Prostate gland (tissue), 2 donors: ENCODE data around the gene MAP3K6. TPM values are rescaled to one million over a fixed set of nuclear protein-coding genes. Genes with fewer than 3 reads are reported as not detected.
"Not testable (repeated sequence)": the region's sequence is repeated elsewhere in the genome, so short reads cannot be mapped to it uniquely, and the experiment has no call there.

Source experiments
- DNase-seq: peaks from one replicate; pipeline ENCODE4 v3.0.0-alpha.2; 2019; ENCODE audit warnings: low spot score
- H3K27ac ChIP-seq, 2 donors: fragments of 200-600 bp; sonication (generic); 2 replicates each; pipeline ENCODE4 v1.5.1; 2017 to 2019
- H3K27me3 ChIP-seq: fragments of 200-600 bp; sonication (generic); replicated peaks from 2 replicates; pipeline ENCODE4 v1.5.1; 2019; ENCODE audit not compliant: insufficient read depth
- H3K36me3 ChIP-seq, 2 donors: fragments of 200-600 bp; sonication (generic); 1 replicate in 1 of 2; 2 replicates in 1 of 2; pipeline versions ENCODE4 v1.5.1 to v1.8.1; 2017 to 2019
- H3K4me1 ChIP-seq: fragments of 200-600 bp; sonication (generic); replicated peaks from 2 replicates; pipeline ENCODE4 v1.5.1; 2019
- H3K4me3 ChIP-seq, 2 donors: fragments of 200-600 bp; sonication (generic); 2 replicates each; pipeline ENCODE4 v1.5.1; 2017 to 2019
- H3K9me3 ChIP-seq: fragments of 200-600 bp; sonication (generic); 2 replicates; pipeline ENCODE4 v1.5.1; 2017
- POLR2A ChIP-seq: fragments of 450-650 bp; IDR thresholded peaks from one replicate; pipeline ENCODE4 v1.6.1; 2016; ENCODE audit warnings: antibody characterized with exemption, mild to moderate bottlenecking
- POLR2AphosphoS5 ChIP-seq: sonication (generic); formaldehyde crosslinking; IDR thresholded peaks from one replicate; pipeline ENCODE4 v1.6.1; 2017; ENCODE audit warnings: antibody characterized with exemption
- WGBS: methylation state at CpG from one replicate; pipeline ENCODE4 v1.1.5; 2018; 5-methylcytosine and 5-hydroxymethylcytosine counted together
- intact Hi-C: fragments of 100-400 bp; cut with DNase I; formaldehyde crosslinking; loops from one replicate; pipeline ENCODE4 v1.14.2; 2022
- total RNA-seq, 2 donors: library from RNA; depleted of rRNA; stranded (reverse); fragments of >200 nt; gene quantifications; one replicate each; pipeline ENCODE4 v1.1.0, GENCODE V29; 2016
- TF ChIP-seq, protein P1 (sequence below), 4 experiments: fragments of 200-600 bp in 2 of 4; fragments of 450-650 bp in 2 of 4; sonication (generic) in 2 of 4; IDR thresholded peaks; 1 replicate in 3 of 4; 2 replicates in 1 of 4; pipeline ENCODE4 v1.5.1; 2016 to 2019; ENCODE audit warnings: antibody characterized with exemption in 4 of 4, mild to moderate bottlenecking in 2 of 4, moderate library complexity in 2 of 4

The MAP3K6 gene
- total RNA-seq, 2 donors from 2014 or later = 38.6 to 60.7 TPM

DNA sequence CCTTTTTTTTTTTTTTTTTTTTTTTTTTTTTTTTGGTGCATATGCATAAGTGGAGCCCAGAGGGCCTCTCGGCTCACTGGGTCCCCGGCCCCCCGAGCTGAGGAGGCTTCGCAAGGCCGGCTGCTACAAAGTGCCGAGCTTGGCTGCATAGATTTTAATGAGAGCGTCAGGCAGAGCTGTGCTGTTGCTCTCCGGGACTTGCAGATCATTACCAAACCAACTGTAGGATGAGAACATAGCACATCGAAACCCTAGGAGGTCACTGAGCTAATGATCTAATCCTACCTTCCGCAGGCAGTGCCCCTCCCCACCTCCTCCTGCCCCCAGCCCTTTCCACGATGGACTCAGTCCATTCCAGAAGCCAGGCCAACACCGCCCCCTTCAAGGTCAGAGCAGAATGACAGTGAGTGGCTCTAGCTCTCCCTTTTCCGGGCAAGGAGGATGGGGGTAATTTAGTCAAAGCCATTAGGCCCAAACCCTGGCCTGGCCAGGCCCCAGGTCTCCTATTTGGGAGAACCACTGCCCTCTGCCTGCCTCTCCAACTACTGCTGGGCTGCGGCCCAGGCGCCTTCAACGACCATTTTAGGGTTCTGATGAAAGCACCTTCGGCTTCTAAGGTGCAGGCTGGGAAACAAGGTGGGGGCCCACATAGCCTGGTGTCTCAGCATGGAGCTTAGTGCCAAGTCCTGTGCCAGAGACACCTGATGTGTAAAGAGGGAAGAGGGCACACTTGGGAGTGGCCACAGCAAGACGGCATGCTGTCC lies 39.0 kb upstream of the MAP3K6 start:
- intact Hi-C loops, H3K9me3 ChIP-seq, H3K36me3 ChIP-seq, H3K27me3 ChIP-seq, H3K4me3 ChIP-seq, DNase-seq: not testable (repeated sequence)
- WGBS = 49% methylated on average over 18 of the region's 18 CpGs
- TF ChIP-seq, protein P1, sequence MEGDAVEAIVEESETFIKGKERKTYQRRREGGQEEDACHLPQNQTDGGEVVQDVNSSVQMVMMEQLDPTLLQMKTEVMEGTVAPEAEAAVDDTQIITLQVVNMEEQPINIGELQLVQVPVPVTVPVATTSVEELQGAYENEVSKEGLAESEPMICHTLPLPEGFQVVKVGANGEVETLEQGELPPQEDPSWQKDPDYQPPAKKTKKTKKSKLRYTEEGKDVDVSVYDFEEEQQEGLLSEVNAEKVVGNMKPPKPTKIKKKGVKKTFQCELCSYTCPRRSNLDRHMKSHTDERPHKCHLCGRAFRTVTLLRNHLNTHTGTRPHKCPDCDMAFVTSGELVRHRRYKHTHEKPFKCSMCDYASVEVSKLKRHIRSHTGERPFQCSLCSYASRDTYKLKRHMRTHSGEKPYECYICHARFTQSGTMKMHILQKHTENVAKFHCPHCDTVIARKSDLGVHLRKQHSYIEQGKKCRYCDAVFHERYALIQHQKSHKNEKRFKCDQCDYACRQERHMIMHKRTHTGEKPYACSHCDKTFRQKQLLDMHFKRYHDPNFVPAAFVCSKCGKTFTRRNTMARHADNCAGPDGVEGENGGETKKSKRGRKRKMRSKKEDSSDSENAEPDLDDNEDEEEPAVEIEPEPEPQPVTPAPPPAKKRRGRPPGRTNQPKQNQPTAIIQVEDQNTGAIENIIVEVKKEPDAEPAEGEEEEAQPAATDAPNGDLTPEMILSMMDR (IDR thresholded peaks at IDR 0.05) = peak in 2 of 4 experiments; percentile 22
- peak overlapping the region; percentile 77 to 79 for H3K27ac ChIP-seq
- H3K4me1 ChIP-seq = peaks cover 39% of the 10 kb centered on the region

DNA sequence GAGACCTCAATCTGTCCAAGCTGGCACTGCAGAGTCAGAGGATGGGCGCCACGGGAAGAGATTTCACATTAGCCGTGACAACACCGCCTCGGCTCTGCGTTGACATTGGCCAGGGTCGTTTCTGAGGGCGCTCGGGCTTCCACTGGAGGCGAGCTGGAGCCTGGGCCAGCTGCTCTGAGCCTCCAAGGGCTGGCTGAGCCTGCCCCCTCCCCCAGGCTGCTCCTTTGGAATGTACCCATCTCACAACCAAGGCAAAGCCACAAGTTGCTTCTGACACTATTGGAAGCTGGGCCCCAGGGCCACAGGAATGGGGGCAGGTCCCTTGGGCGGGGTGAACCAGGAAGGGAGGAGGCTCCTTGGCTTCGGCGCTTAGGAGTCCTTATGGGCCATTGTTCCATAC lies 38.3 kb upstream of the MAP3K6 start:
- intact Hi-C loops = no loop called here
- Histone ChIP-seq H3K36me3 (peaks cover 0 to 7% of the 10 kb centered on the region in 2 donors), H3K4me1 (peaks cover 39% of the 10 kb centered on the region)

DNA sequence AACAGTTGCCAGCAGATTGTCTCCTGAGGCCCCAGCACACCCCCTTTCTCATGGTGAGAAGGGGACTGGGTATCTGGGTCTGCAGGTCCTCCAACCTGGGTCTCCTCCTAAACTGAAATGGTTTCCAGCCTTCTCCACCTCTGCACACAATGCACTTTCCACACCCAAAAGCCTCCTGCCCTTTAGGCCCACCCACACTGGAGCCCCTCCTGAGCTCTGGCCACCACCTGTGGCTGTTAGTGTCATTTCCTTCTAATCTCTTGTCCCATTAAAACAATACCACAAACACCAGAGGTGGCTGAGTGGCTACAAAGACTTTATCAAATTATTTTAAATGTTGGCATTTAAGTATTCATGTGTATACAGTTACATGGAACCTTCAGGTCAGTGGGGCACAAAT lies 37.2 kb upstream of the MAP3K6 start:
- H3K9me3 ChIP-seq = no peaks in the 10 kb centered on the region
- H3K4me3 ChIP-seq = no peak overlapping the region
- intact Hi-C loops = loop anchor here (5.0 kb wide), 1 partner anchor 153 kb away; no protein-coding TSS in a partner anchor
- peaks cover 0 to 7% of the 10 kb centered on the region in 2 donors for H3K36me3 ChIP-seq
- TF ChIP-seq POLR2A (no peak), POLR2AphosphoS5 (no peak)
- TF ChIP-seq, protein P1 (IDR thresholded peaks at IDR 0.05) = no peak
- H3K4me1 ChIP-seq = peaks cover 39% of the 10 kb centered on the region
- H3K27me3 ChIP-seq = no peaks in the 10 kb centered on the region
- no peak for DNase-seq
- peak overlapping the region; percentile 70 to 77 for H3K27ac ChIP-seq

More for the DNA sequence above, 38.3 kb upstream of the MAP3K6 start:
- no peaks in the 10 kb centered on the region for H3K9me3 ChIP-seq
- peak overlapping the region; percentile 55 to 77 for H3K27ac ChIP-seq
- 57% methylated on average over 13 of the region's 13 CpGs for WGBS
- DNase-seq = no peak
- no peaks in the 10 kb centered on the region for H3K27me3 ChIP-seq
- TF ChIP-seq POLR2A (no peak), POLR2AphosphoS5 (no peak)
- TF ChIP-seq, protein P1 (IDR thresholded peaks at IDR 0.05) = no peak
- H3K4me3 ChIP-seq = no peak overlapping the region

DNA sequence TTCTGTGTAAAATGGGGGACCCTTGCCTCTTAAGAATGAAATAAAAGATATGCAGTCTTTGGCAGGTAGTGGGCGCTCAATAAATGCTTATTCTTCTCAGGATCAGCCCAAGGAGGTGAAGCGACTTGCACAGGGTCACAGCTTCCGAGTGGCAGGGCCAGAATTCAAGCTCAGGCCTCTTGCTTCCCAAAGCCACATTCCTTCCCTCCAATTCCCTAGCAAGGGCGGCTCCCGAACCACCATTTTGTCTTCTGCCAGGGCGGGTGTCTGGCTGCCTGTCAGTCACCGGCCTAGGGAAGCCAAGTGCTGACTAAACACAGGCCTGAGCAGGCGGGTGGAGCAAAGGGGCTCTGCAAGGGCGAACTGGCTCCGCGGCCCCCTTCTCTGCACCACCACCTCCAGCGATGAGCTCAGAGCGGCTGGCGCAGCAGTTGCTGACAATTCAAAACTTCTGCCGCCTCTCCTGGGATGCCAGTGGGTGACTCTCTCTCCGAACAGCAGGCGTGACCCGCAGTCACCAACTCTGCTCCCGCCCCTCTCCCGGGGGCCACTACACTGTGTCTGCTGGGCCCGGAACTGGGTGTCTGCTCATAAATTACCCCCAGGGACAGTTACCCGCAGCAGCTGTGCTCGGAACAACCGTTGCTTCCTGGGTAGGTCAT lies 36.4 kb upstream of the MAP3K6 start:
- Histone ChIP-seq H3K4me3 (no peak overlapping the region), H3K4me1 (peaks cover 39% of the 10 kb centered on the region), H3K27ac (peak overlapping the region; percentile 70 to 77), H3K9me3 (no peaks in the 10 kb centered on the region), H3K36me3 (peaks cover 0 to 4% of the 10 kb centered on the region in 2 donors), H3K27me3 (no peaks in the 10 kb centered on the region)
- no peak for TF ChIP-seq POLR2A
- TF ChIP-seq, protein P1 (IDR thresholded peaks at IDR 0.05) = peak in 2 of 4 experiments; percentile 38 to 40
- DNase-seq = peak; percentile 48
- WGBS = 20% methylated on average over 24 of the region's 24 CpGs
- intact Hi-C loops = loop anchor here (5.0 kb wide), 1 partner anchor 154 kb away; no protein-coding TSS in a partner anchor
